ENCODE data around the gene CCDC106. TPM values are rescaled to one million over a fixed set of nuclear protein-coding genes. Genes with fewer than 3 reads are reported as not detected.

Gene CCDC106
- total RNA-seq, 4 donors from 2014 or later, result 8.1 to 17.4 (median 14.0) TPM

DNA sequence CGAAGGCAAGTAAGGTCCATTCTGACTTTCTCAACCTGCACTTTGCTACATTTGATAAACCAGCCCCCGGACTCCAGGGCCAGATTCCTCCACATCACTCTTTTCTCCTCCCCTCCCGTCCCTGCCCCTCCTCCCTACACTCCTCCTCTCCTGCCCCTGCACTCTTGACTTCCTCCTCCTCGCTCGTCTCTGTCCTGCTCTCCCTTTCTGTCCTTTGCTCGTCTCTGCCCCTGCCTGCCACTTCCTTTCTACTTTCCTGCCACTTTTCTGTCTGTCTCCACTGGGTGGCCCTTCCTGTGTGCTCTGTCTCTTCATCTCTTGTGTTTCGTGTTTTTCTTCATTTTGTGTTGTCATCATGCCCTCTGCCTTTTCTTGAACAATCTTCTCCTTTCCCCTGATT, 13.8 kb downstream of the CCDC106 start:
- Histone ChIP-seq H3K9me3 (no peaks in the 10 kb centered on the region), H3K4me1 (peaks cover 5 to 41% (median 23%) of the 10 kb centered on the region in 4 donors), H3K36me3 (peaks cover 0 to 81% (median 4%) of the 10 kb centered on the region in 3 donors), H3K27me3 (no peaks in the 10 kb centered on the region), H3K27ac (no peak overlapping the region), H3K4me3 (no peak overlapping the region)
- DNase-seq, result no peak
- TF ChIP-seq, protein P1, sequence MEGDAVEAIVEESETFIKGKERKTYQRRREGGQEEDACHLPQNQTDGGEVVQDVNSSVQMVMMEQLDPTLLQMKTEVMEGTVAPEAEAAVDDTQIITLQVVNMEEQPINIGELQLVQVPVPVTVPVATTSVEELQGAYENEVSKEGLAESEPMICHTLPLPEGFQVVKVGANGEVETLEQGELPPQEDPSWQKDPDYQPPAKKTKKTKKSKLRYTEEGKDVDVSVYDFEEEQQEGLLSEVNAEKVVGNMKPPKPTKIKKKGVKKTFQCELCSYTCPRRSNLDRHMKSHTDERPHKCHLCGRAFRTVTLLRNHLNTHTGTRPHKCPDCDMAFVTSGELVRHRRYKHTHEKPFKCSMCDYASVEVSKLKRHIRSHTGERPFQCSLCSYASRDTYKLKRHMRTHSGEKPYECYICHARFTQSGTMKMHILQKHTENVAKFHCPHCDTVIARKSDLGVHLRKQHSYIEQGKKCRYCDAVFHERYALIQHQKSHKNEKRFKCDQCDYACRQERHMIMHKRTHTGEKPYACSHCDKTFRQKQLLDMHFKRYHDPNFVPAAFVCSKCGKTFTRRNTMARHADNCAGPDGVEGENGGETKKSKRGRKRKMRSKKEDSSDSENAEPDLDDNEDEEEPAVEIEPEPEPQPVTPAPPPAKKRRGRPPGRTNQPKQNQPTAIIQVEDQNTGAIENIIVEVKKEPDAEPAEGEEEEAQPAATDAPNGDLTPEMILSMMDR (IDR thresholded peaks at IDR 0.05), result no peak
- no peak for TF ChIP-seq POLR2A (IDR thresholded peaks at IDR 0.05)

DNA sequence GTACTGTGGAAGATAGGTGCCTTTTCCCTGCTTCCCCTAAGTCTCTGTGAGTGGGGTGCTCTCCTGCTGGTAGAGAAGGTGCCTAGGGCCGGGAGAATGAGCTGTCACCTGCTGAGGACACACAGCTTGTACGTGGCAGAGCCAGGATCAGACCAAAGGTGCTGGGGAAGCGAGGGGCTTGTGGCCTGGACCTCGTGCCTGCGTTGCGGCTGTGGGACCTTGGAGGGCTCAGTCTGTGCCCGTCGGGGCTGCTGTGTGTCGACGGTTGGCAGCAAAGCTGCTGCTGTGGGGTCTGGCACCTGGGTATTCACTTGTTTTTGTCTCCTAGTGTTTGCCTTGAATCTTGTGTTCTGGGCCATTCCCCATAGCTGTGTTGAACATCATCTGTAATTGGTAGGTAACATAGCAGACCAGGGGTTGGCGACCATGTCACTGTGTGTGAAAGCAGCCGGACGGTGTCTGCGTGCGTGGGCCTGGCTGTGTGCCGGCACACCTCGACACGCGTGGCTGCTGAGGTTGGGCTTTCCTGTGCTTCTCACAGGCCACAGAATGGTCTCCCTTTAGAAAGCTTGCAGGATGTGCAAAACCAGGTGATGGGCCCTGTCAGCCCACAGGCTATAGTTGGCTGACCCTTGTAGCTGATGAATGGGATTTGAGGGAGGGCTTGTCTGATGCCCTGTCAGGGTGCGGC, 16.0 kb downstream of the CCDC106 start:
- TF ChIP-seq, protein P1 (IDR thresholded peaks at IDR 0.05), result no peak
- TF ChIP-seq POLR2A (IDR thresholded peaks at IDR 0.05), result no peak
- no peaks in the 10 kb centered on the region for H3K27me3 ChIP-seq
- H3K27ac ChIP-seq, result no peak overlapping the region
- peaks cover 0 to 98% (median 4%) of the 10 kb centered on the region in 3 donors for H3K36me3 ChIP-seq
- no peak overlapping the region for H3K4me3 ChIP-seq
- DNase-seq, result no peak
- H3K9me3 ChIP-seq, result no peaks in the 10 kb centered on the region
- H3K4me1 ChIP-seq, result peaks cover 0 to 39% (median 4%) of the 10 kb centered on the region in 4 donors

DNA sequence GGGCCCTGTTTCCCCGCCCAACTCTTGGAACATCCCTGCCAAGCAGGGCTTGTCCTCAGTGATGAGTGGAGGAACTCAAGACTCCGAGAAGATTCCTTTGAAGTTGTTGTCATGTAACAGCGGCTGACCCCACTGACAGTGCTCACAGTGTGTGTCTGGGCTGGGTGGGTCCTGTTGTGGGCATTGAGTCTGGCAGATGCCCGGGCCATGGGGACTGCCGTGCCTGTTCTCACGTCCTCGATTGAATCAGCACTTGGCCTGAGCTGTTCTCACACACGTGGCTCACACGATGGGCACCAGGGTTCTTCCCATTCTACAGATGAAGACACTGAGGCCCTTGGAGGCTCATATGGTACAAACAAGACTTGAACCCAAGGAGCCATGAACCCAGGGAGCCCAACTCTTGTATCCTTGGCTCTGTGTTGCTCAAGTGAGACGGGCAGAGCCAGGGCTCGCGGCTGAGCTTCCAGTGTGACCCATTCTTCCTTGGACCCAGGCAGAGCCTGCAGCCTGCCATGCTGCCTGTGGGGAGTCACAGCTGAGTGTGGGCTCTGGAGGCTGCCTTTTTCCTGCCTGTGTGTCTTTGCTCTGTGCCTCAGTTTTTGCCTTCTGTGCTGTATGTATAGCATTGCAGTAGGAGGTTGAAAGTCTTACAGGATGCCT, 18.5 kb downstream of the CCDC106 start:
- no peak overlapping the region for H3K4me3 ChIP-seq
- no peaks in the 10 kb centered on the region for H3K27me3 ChIP-seq
- peaks cover 0 to 37% (median 0%) of the 10 kb centered on the region in 4 donors for H3K4me1 ChIP-seq
- H3K27ac ChIP-seq, result peak overlapping the region in 1 of 4 donors; percentile 67
- DNase-seq, result no peak
- H3K9me3 ChIP-seq, result no peaks in the 10 kb centered on the region
- TF ChIP-seq, protein P1 (IDR thresholded peaks at IDR 0.05), result no peak
- no peak for TF ChIP-seq POLR2A (IDR thresholded peaks at IDR 0.05)
- peaks cover 0 to 98% (median 4%) of the 10 kb centered on the region in 3 donors for H3K36me3 ChIP-seq

DNA sequence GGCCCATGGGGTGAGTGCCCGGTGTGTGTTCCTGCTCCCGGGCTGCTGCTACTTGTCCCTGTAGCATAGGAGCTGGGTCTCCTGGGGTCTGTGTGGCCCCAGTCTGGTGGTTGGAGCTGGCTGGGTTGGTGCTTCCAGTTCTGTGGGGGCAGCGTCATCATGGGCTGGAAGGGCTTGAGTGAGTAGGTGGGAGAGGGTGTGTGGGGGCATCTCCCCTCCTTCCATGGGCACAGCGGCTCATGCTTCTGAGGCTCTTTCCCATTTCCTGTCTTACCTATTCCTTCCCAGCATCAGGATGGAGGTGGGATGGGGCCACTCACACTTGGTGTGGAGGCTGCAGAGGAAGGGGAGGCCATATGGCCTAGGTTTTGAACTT, 19.0 kb downstream of the CCDC106 start:
- Histone ChIP-seq H3K4me3 (no peak overlapping the region), H3K4me1 (peaks cover 0 to 37% (median 0%) of the 10 kb centered on the region in 4 donors), H3K27me3 (no peaks in the 10 kb centered on the region), H3K27ac (peak overlapping the region in 2 of 4 donors; percentile 60 to 67), H3K9me3 (no peaks in the 10 kb centered on the region), H3K36me3 (peaks cover 0 to 97% (median 4%) of the 10 kb centered on the region in 3 donors)
- DNase-seq, result no peak
- TF ChIP-seq, protein P1 (IDR thresholded peaks at IDR 0.05), result no peak
- TF ChIP-seq POLR2A (IDR thresholded peaks at IDR 0.05), result no peak

DNA sequence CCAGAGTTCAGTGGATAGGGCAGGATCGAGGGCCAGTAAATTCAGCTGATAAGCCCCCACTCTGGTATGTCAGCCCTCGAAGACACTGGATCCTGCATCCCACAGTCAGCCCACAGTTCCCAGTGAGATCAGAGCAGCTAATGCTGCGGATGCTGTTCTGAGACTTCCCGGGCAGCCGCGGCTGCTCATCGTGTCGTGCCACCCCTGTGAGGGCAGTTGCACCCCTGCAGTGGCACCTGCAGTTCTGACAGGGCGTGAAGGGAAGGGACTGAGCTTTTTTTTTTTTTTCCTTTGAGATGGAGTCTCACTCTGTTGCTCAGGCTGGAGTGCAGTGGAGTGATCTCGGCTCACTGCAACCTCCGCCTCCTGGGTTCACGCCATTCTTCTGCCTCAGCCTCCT, 19.5 kb downstream of the CCDC106 start:
- H3K4me3 ChIP-seq, result no peak overlapping the region
- H3K27ac ChIP-seq, result peak overlapping the region in 2 of 4 donors; percentile 60 to 67
- no peaks in the 10 kb centered on the region for H3K27me3 ChIP-seq
- peaks cover 0 to 37% (median 0%) of the 10 kb centered on the region in 4 donors for H3K4me1 ChIP-seq
- H3K36me3 ChIP-seq, result peaks cover 0 to 97% (median 4%) of the 10 kb centered on the region in 3 donors
- no peak for DNase-seq
- TF ChIP-seq, protein P1 (IDR thresholded peaks at IDR 0.05), result no peak
- no peak for TF ChIP-seq POLR2A (IDR thresholded peaks at IDR 0.05)
- no peaks in the 10 kb centered on the region for H3K9me3 ChIP-seq

All from Peyer's patch (tissue), 4 donors.